Right cardiac atrium (tissue), 5 donors: Measurements from ENCODE around the gene ATG12. TPM values are rescaled to one million over a fixed set of nuclear protein-coding genes. Genes with fewer than 3 reads are reported as not detected.
"Not testable (repeated sequence)": the region's sequence is repeated elsewhere in the genome, so short reads cannot be mapped to it uniquely, and the experiment has no call there.

ENCODE experiments used
- ATAC-seq, 2 donors: fragments of 200-7000 bp; cut with Tn5 transposase; one replicate each; pipeline versions ENCODE4 v1.8.0 to v1.9.1; 2020; ENCODE audit warnings: moderate library complexity in 2 of 2, mild to moderate bottlenecking in 1 of 2
- DNase-seq, 3 donors: peaks; one replicate each; pipeline ENCODE4 v3.0.0-alpha.2; 2020
- H3K27ac ChIP-seq: one replicate; pipeline ENCODE4 v1.5.1; 2013; ENCODE audit warnings: mild to moderate bottlenecking, low read length, control low read depth, moderate library complexity
- H3K27me3 ChIP-seq: one replicate; pipeline ENCODE4 v1.6.1; 2013; ENCODE audit not compliant: control insufficient read depth, insufficient read depth
- H3K4me1 ChIP-seq: one replicate; pipeline ENCODE4 v1.6.1; 2013; ENCODE audit warnings: low read length; ENCODE audit not compliant: control insufficient read depth, insufficient read depth
- H3K4me3 ChIP-seq: one replicate; pipeline ENCODE4 v1.5.1; 2013; ENCODE audit warnings: low read length, control low read depth
- H3K9me3 ChIP-seq: one replicate; pipeline ENCODE4 v1.6.1; 2013; ENCODE audit warnings: low read length; ENCODE audit not compliant: control insufficient read depth
- WGBS: extraction: QIAGEN DNeasy Blood & Tissue Kit; methylation state at CpG from one replicate; pipeline ENCODE4 v1.1.7; 2013; 5-methylcytosine and 5-hydroxymethylcytosine counted together
- intact Hi-C, 4 donors: fragments of 100-400 bp; cut with DNase I; formaldehyde crosslinking; loops; one replicate each; pipeline versions ENCODE4 v1.11.0 to v1.14.0; 2022 to 2023
- long read RNA-seq, 4 donors: library from polyadenylated mRNA; unstranded; transcript quantifications; one replicate each; pipeline ENCODE4 v2.0.0, GENCODE V29; 2020 to 2021
- polyA plus RNA-seq: library from polyadenylated mRNA; stranded (reverse); fragments of 200-250 nt; gene quantifications from one replicate; pipeline ENCODE4 v1.2.3, GENCODE V29; 2013
- total RNA-seq, 4 donors: library from RNA; stranded (reverse); fragmentation: NEBNext Ultra II Directional; extraction: Animal tissue kit (Norgen Biotek cat#: 25700); gene quantifications; one replicate each; pipeline ENCODE4 v1.2.1, GENCODE V29; 2021
- donor health status: healthy with polysubstance abuse.
- donor health status: DM: no; HTN: yes; CAD: no.
- donor health status: DM: no; HTN: no; CAD: no.
- donor health status: DM: no; HTN: yes; CAD: no; lungs with severe emphysema.
- donor health status: DM: yes; HTN: yes; CAD: no.

ATG12 gene
- total RNA-seq, result 10 to 100 TPM; 25.3 to 31.6 (median 28.8) TPM
- 22.9 TPM for polyA plus RNA-seq
- long read RNA-seq, donor 1, full-length matches to known transcripts, result 65 of 68 reads
- long read RNA-seq, donor 1, partial matches to known transcripts, result 1 of 68 reads
- long read RNA-seq, donor 1, other reads (novel, unspliced or antisense), result 2 of 68 reads
- long read RNA-seq, donor 2, full-length matches to known transcripts, result 12 of 12 reads
- long read RNA-seq, donor 2, partial matches to known transcripts, result 0 of 12 reads
- long read RNA-seq, donor 2, other reads (novel, unspliced or antisense), result 0 of 12 reads
- long read RNA-seq, donor 3, full-length matches to known transcripts, result 126 of 134 reads
- long read RNA-seq, donor 3, partial matches to known transcripts, result 4 of 134 reads
- long read RNA-seq, donor 3, other reads (novel, unspliced or antisense), result 4 of 134 reads
- long read RNA-seq, donor 4, full-length matches to known transcripts, result 15 of 18 reads
- long read RNA-seq, donor 4, partial matches to known transcripts, result 0 of 18 reads
- long read RNA-seq, donor 4, other reads (novel, unspliced or antisense), result 3 of 18 reads

- intact Hi-C loops, result loop anchor here in 1 of 4 donors (5.0 kb wide), 1 partner anchor 209 kb away; no protein-coding TSS in a partner anchor
- DNase-seq (peak; percentile 92 to 97 (median 96)), ATAC-seq (peak; percentile 97)
- no peaks in the 10 kb centered on the region for H3K27me3 ChIP-seq
- H3K9me3 ChIP-seq, result no peaks in the 10 kb centered on the region
- peak within 1 kb of the TSS; percentile 72 for H3K4me3 ChIP-seq
- peaks cover 5% of the 10 kb centered on the region for H3K4me1 ChIP-seq
- WGBS, result 9% methylated on average over 65 of the region's 65 CpGs
- H3K27ac ChIP-seq, result peak within 1 kb of the TSS; percentile 98
Observed at GRCh38 chr5:115841382-115842088, at the start of gene ATG12, which contains the start of gene AP3S1. ATG12 (minus strand) TSS chr5:115841565; CDS start chr5:115841552, 13 bp downstream. AP3S1 (plus strand) TSS chr5:115841935; CDS start chr5:115842038, 103 bp downstream.

GRCh38 chr5:115888027-115888426, 46.7 kb upstream of the ATG12 start:
- intact Hi-C loops, result no loop called here
- DNase-seq, result no peak
- H3K4me1 ChIP-seq, result no peaks in the 10 kb centered on the region
- ATAC-seq, result no peak
- no peak overlapping the region for H3K4me3 ChIP-seq
- WGBS, result 57% methylated on average over 1 of the region's 1 CpG
- H3K27me3 ChIP-seq, result no peaks in the 10 kb centered on the region
- no peak overlapping the region for H3K27ac ChIP-seq
- no peaks in the 10 kb centered on the region for H3K9me3 ChIP-seq

GRCh38 chr5:115885208-115885607, 43.8 kb upstream of the ATG12 start:
- H3K27me3 ChIP-seq, H3K4me1 ChIP-seq, H3K9me3 ChIP-seq, intact Hi-C loops, H3K4me3 ChIP-seq, H3K27ac ChIP-seq, ATAC-seq, DNase-seq: not testable (repeated sequence)
- WGBS, result 66% methylated on average over 3 of the region's 3 CpGs

GRCh38 chr5:115884704-115885103, 43.3 kb upstream of the ATG12 start:
- DNase-seq, result no peak
- Histone ChIP-seq H3K4me1 (no peaks in the 10 kb centered on the region), H3K4me3 (no peak overlapping the region), H3K27me3 (no peaks in the 10 kb centered on the region), H3K9me3 (no peaks in the 10 kb centered on the region), H3K27ac (no peak overlapping the region)
- WGBS, result 94% methylated on average over 1 of the region's 1 CpG
- intact Hi-C loops, result no loop called here
- no peak for ATAC-seq

GRCh38 chr5:115882434-115882833, 41.1 kb upstream of the ATG12 start:
- ATAC-seq, intact Hi-C loops: not testable (repeated sequence)

GRCh38 chr5:115877342-115877741, 36.0 kb upstream of the ATG12 start:
- intact Hi-C loops, ATAC-seq, H3K4me3 ChIP-seq, H3K4me1 ChIP-seq, H3K27me3 ChIP-seq, DNase-seq, H3K9me3 ChIP-seq, H3K27ac ChIP-seq: not testable (repeated sequence)
- WGBS, result 98% methylated on average over 5 of the region's 5 CpGs

More at GRCh38 chr5:115882434-115882833, 41.1 kb upstream of the ATG12 start:
- H3K9me3 ChIP-seq, H3K27me3 ChIP-seq, H3K4me3 ChIP-seq, H3K27ac ChIP-seq, DNase-seq, H3K4me1 ChIP-seq: not testable (repeated sequence)
- WGBS, result 92% methylated on average over 8 of the region's 8 CpGs

- ATAC-seq (no peak), DNase-seq (no peak)
- no peaks in the 10 kb centered on the region for H3K9me3 ChIP-seq
- no peak overlapping the region for H3K27ac ChIP-seq
- H3K27me3 ChIP-seq, result no peaks in the 10 kb centered on the region
- peaks cover 2% of the 10 kb centered on the region for H3K4me1 ChIP-seq
- H3K4me3 ChIP-seq, result no peak overlapping the region
- 66% methylated on average over 2 of the region's 2 CpGs for WGBS
- intact Hi-C loops, result no loop called here
Observed at GRCh38 chr5:115875447-115875846, 34.1 kb upstream of the ATG12 start.

GRCh38 chr5:115873392-115873791, 32.0 kb upstream of the ATG12 start:
- ATAC-seq (no peak), DNase-seq (no peak)
- 90% methylated on average over 1 of the region's 1 CpG for WGBS
- no peaks in the 10 kb centered on the region for H3K9me3 ChIP-seq
- intact Hi-C loops, result no loop called here
- H3K27me3 ChIP-seq, result no peaks in the 10 kb centered on the region
- H3K27ac ChIP-seq, result no peak overlapping the region
- H3K4me1 ChIP-seq, result peaks cover 2% of the 10 kb centered on the region
- no peak overlapping the region for H3K4me3 ChIP-seq

GRCh38 chr5:115872447-115872846, 31.1 kb upstream of the ATG12 start:
- intact Hi-C loops, result no loop called here
- ATAC-seq (no peak), DNase-seq (no peak)
- Histone ChIP-seq H3K27me3 (no peaks in the 10 kb centered on the region), H3K4me1 (peaks cover 2% of the 10 kb centered on the region), H3K9me3 (no peaks in the 10 kb centered on the region), H3K4me3 (no peak overlapping the region), H3K27ac (no peak overlapping the region)
- WGBS, result 98% methylated on average over 2 of the region's 2 CpGs

- intact Hi-C loops, result no loop called here
- no peaks in the 10 kb centered on the region for H3K4me1 ChIP-seq
- no peak overlapping the region for H3K4me3 ChIP-seq
- no peak for DNase-seq
- H3K9me3 ChIP-seq, result no peaks in the 10 kb centered on the region
- 85% methylated on average over 3 of the region's 3 CpGs for WGBS
- H3K27me3 ChIP-seq, result no peaks in the 10 kb centered on the region
- ATAC-seq, result no peak
- H3K27ac ChIP-seq, result no peak overlapping the region
Observed at GRCh38 chr5:115869256-115869795, 28.0 kb upstream of the ATG12 start.

GRCh38 chr5:115859378-115859777, 18.0 kb upstream of the ATG12 start:
- Histone ChIP-seq H3K4me3 (no peak overlapping the region), H3K9me3 (no peaks in the 10 kb centered on the region), H3K27me3 (no peaks in the 10 kb centered on the region), H3K27ac (no peak overlapping the region), H3K4me1 (peaks cover 3% of the 10 kb centered on the region)
- DNase-seq, result no peak
- no peak for ATAC-seq
- intact Hi-C loops, result no loop called here
